HCT116 (cell line): Measurements from ENCODE around the gene DDX24. TPM values are rescaled to one million over a fixed set of nuclear protein-coding genes. Genes with fewer than 3 reads are reported as not detected.

Experiments
- ATAC-seq: fragments of 200-7000 bp; cut with Tn5 transposase; 2 replicates; pipeline ENCODE4 v1.9.1; 2020; ENCODE audit warnings: mild to moderate bottlenecking, moderate library complexity
- BruUV-seq: library from RNA; stranded (reverse); fragments of 400-500 nt; replicated peaks from 2 replicates; lab custom pipeline; 2021; lab: Mats Ljungman, UMichigan
- CTCF ChIA-PET: fragments of 300-600 bp; sonication (Branson Sonifier 250); formaldehyde crosslinking; loops from one replicate; lab custom pipeline; 2021; ENCODE audit warnings: antibody characterized with exemption; lab: Charles Lee
- POLR2A ChIA-PET: fragments of 300-600, 350-600 bp; sonication (Branson Sonifier 250); formaldehyde crosslinking; loops from one replicate; lab custom pipeline; 2021; ENCODE audit warnings: antibody characterized with exemption; lab: Charles Lee
- RAD21 ChIA-PET, 2 experiments: fragments of 300-600 bp; sonication (Branson Sonifier 250); formaldehyde crosslinking; loops; one replicate each; lab custom pipeline; 2023; ENCODE audit warnings: low total read pairs in 2 of 2; ENCODE audit not compliant: uncharacterized antibody in 2 of 2, unreplicated experiment in 2 of 2, low non-redundant PET in 1 of 2; lab: Charles Lee
- DNase-seq: peaks from one replicate; pipeline ENCODE4 v3.0.0-alpha.2; 2010; ENCODE audit warnings: low read depth, low spot score
- H2AFZ ChIP-seq: fragments of 200-600 bp; shearing (Covaris generic), sonication (generic); 2 replicates; pipeline ENCODE4 v1.6.1; 2017; ENCODE audit warnings: low read depth, mixed run types, mixed read lengths, antibody characterized with exemption, low read length; ENCODE audit not compliant: poor library complexity, severe bottlenecking
- H3K27ac ChIP-seq: 2 replicates; pipeline ENCODE4 v1.5.1; 2012; ENCODE audit warnings: low read depth, low read length
- H3K27me3 ChIP-seq: fragments of 200-600 bp; sonication (generic); 2 replicates; pipeline ENCODE4 v1.6.1; 2016; ENCODE audit warnings: mixed run types, low read length, mixed read lengths; ENCODE audit not compliant: insufficient read depth
- H3K36me3 ChIP-seq, 2 experiments: fragments of 200-500 bp in 1 of 2; fragments of 200-600 bp in 1 of 2; sonication (Bioruptor generic) in 1 of 2; sonication (generic) in 1 of 2; 2 replicates each; pipeline versions ENCODE4 v1.5.1 to v1.6.1; 2014 to 2016; ENCODE audit warnings: low read length in 2 of 2, inconsistent platforms in 1 of 2, mixed read lengths in 1 of 2, mixed run types in 1 of 2; ENCODE audit not compliant: insufficient read depth in 2 of 2, control insufficient read depth in 1 of 2
- H3K4me1 ChIP-seq, 2 experiments: fragments of 200-600 bp in 1 of 2; sonication (generic) in 1 of 2; 2 replicates each; pipeline versions ENCODE4 v1.5.1 to v1.6.1; 2012 to 2017; ENCODE audit warnings: low read length in 2 of 2, inconsistent platforms in 1 of 2, mild to moderate bottlenecking in 1 of 2, mixed read lengths in 1 of 2, mixed run types in 1 of 2, moderate library complexity in 1 of 2; ENCODE audit not compliant: insufficient read depth in 2 of 2, control insufficient read depth in 1 of 2
- H3K4me2 ChIP-seq: fragments of 200-600 bp; sonication (generic); 2 replicates; pipeline ENCODE4 v1.6.1; 2017; ENCODE audit warnings: mixed run types, low read length, mixed read lengths
- H3K4me3 ChIP-seq, 2 experiments: fragments of 200-600 bp in 1 of 2; sonication (generic) in 1 of 2; replicated peaks in 1 of 2; 2 replicates each; pipeline ENCODE4 v1.5.1; 2011 to 2016; ENCODE audit warnings: low read length in 2 of 2, control low read depth in 1 of 2, low read depth in 1 of 2, mild to moderate bottlenecking in 1 of 2, mixed read lengths in 1 of 2, mixed run types in 1 of 2
- H3K79me2 ChIP-seq: fragments of 200-600 bp; sonication (generic); 2 replicates; pipeline ENCODE4 v1.6.1; 2017; ENCODE audit warnings: mild to moderate bottlenecking, mixed run types, low read length, moderate library complexity, mixed read lengths; ENCODE audit not compliant: insufficient read depth
- H3K9ac ChIP-seq: fragments of 200-600 bp; sonication (generic); 2 replicates; pipeline ENCODE4 v1.6.1; 2016; ENCODE audit warnings: low read length, mixed read lengths
- H3K9me2 ChIP-seq: fragments of 200-600 bp; sonication (generic), shearing (Covaris generic); 2 replicates; pipeline ENCODE4 v1.6.1; 2017; ENCODE audit warnings: mixed run types, mild to moderate bottlenecking, moderate library complexity; ENCODE audit not compliant: insufficient read depth
- H3K9me3 ChIP-seq, 2 experiments: fragments of 200-500 bp in 1 of 2; fragments of 200-600 bp in 1 of 2; sonication (Bioruptor generic) in 1 of 2; sonication (generic) in 1 of 2; 2 replicates each; pipeline ENCODE4 v1.6.1; 2014 to 2017; ENCODE audit warnings: low read length in 2 of 2, mixed read lengths in 2 of 2, inconsistent platforms in 1 of 2, low read depth in 1 of 2, mild to moderate bottlenecking in 1 of 2, mixed run types in 1 of 2, moderate library complexity in 1 of 2; ENCODE audit not compliant: control insufficient read depth in 1 of 2, insufficient read depth in 1 of 2
- H4K20me1 ChIP-seq: fragments of 200-600 bp; sonication (generic), shearing (Covaris generic); 2 replicates; pipeline ENCODE4 v1.6.1; 2017; ENCODE audit warnings: mixed run types, mild to moderate bottlenecking, moderate library complexity; ENCODE audit not compliant: insufficient read depth
- CEBPB ChIP-seq: IDR thresholded peaks from 2 replicates; pipeline ENCODE4 v1.6.1; 2012; ENCODE audit warnings: low read depth
- EGR1 ChIP-seq: IDR thresholded peaks from 2 replicates; pipeline ENCODE4 v1.6.1; 2012; ENCODE audit warnings: low read depth
- EZH2 ChIP-seq: fragments of 200-600 bp; sonication (generic); IDR thresholded peaks from 2 replicates; pipeline ENCODE4 v1.6.1; 2017; ENCODE audit warnings: antibody characterized with exemption, mixed run types
- FOSL1 ChIP-seq: IDR thresholded peaks from 2 replicates; pipeline ENCODE4 v1.6.1; 2012; ENCODE audit warnings: low read depth
- POLR2A ChIP-seq: IDR thresholded peaks from 2 replicates; pipeline ENCODE4 v1.7.0; 2011; ENCODE audit warnings: borderline replicate concordance; ENCODE audit not compliant: insufficient read depth, insufficient read length; ENCODE audit errors: extremely low read depth
- POLR2AphosphoS5 ChIP-seq: IDR thresholded peaks from 2 replicates; pipeline ENCODE4 v1.6.1; 2011; ENCODE audit warnings: mild to moderate bottlenecking, low read depth, low read length, moderate library complexity
- SIN3A ChIP-seq: IDR thresholded peaks from 2 replicates; pipeline ENCODE4 v1.6.1; 2012; ENCODE audit warnings: low read depth
- SP1 ChIP-seq: IDR thresholded peaks from 2 replicates; pipeline ENCODE4 v1.6.1; 2012; ENCODE audit warnings: low read depth
- TCF7L2 ChIP-seq: IDR thresholded peaks from 2 replicates; pipeline ENCODE4 v1.7.0; 2011; ENCODE audit warnings: borderline replicate concordance, inconsistent platforms; ENCODE audit not compliant: insufficient read depth, insufficient read length; ENCODE audit errors: extremely low read depth
- intact Hi-C: fragments of 100-400 bp; cut with micrococcal nuclease; formaldehyde crosslinking; loops from 2 replicates; pipeline ENCODE4 v1.10.0; 2022
- total RNA-seq: library from RNA; stranded (reverse); gene quantifications from one replicate; pipeline ENCODE4 v1.2.1, GENCODE V29; 2021; ENCODE audit not compliant: unreplicated experiment

DDX24 gene
- total RNA-seq, 1 experiment from 2014 or later: 169 TPM

GRCh38 chr14:94009767-94010166, 71.2 kb downstream of the DDX24 start:
- Histone ChIP-seq H3K36me3 (no peaks in the 10 kb centered on the region), H3K79me2 (no peaks in the 10 kb centered on the region), H2AFZ (no peak overlapping the region), H3K9ac (no peak overlapping the region), H3K4me3 (no peak overlapping the region), H3K4me2 (no peak overlapping the region), H3K9me3 (no peaks in the 10 kb centered on the region), H3K4me1 (peaks cover 2 to 11% of the 10 kb centered on the region in 2 experiments; a peak in 1 of 4 replicates), H4K20me1 (no peaks in the 10 kb centered on the region), H3K9me2 (no peaks in the 10 kb centered on the region), H3K27ac (no peak overlapping the region), H3K27me3 (no peaks in the 10 kb centered on the region)
- DNase-seq (no peak), ATAC-seq (no peak)
- CTCF ChIA-PET: interaction anchor here (1.1 kb wide), 1 partner anchor 70 kb away, joined by 3 read pairs; no protein-coding TSS in a partner anchor
- POLR2A ChIA-PET: no interaction called here
- TF ChIP-seq POLR2AphosphoS5 (no peak), SIN3A (no peak), EGR1 (no peak), TCF7L2 (no peak), CEBPB (no peak), FOSL1 (no peak), SP1 (no peak), POLR2A (no peak), EZH2 (no peak)
- no TSS peak for BruUV-seq
- intact Hi-C loops: loop anchor here (10.0 kb wide), 1 partner anchor 355 kb away; no protein-coding TSS in a partner anchor
- RAD21 ChIA-PET: no interaction called here

- no peaks in the 10 kb centered on the region for H3K36me3 ChIP-seq
- CTCF ChIA-PET: no interaction called here
- intact Hi-C loops: loop anchor here (10.0 kb wide), 1 partner anchor 353 kb away; no protein-coding TSS in a partner anchor
- no peak overlapping the region for H2AFZ ChIP-seq
- BruUV-seq: no TSS peak
- no peak overlapping the region for H3K4me3 ChIP-seq
- no peak for TF ChIP-seq EGR1
- no peaks in the 10 kb centered on the region for H3K9me3 ChIP-seq
- no peaks in the 10 kb centered on the region for H3K9me2 ChIP-seq
- peaks cover 2 to 6% of the 10 kb centered on the region in 2 experiments; a peak in 1 of 4 replicates for H3K4me1 ChIP-seq
- ATAC-seq (no peak), DNase-seq (no peak)
- POLR2A ChIA-PET: no interaction called here
- no peak overlapping the region for H3K27ac ChIP-seq
- H3K79me2 ChIP-seq: no peaks in the 10 kb centered on the region
- no peaks in the 10 kb centered on the region for H4K20me1 ChIP-seq
- H3K9ac ChIP-seq: no peak overlapping the region
- RAD21 ChIA-PET: no interaction called here
- no peaks in the 10 kb centered on the region for H3K27me3 ChIP-seq
- no peak overlapping the region for H3K4me2 ChIP-seq
These were observed 72.8 kb downstream of the DDX24 start for GRCh38 chr14:94008234-94008633.
